ENCODE measurements around the gene ZNF862. TPM values are rescaled to one million over a fixed set of nuclear protein-coding genes. Genes with fewer than 3 reads are reported as not detected.
A peak's percentile ranks its signal among the peaks of the same experiment; 100 is the strongest.

ZNF862 gene
- total RNA-seq, 2 donors from 2014 or later: 27.5 to 31.0 TPM

- peaks cover 7% of the 10 kb centered on the region for H3K36me3 Mint-ChIP-seq (ENCODE audit: low read depth)
- DNase-seq: no peak
- H3K4me1 Mint-ChIP-seq: peaks cover 5% of the 10 kb centered on the region
- no peaks in the 10 kb centered on the region for H3K9me3 ChIP-seq (ENCODE audit: control insufficient read depth, low read length, poor library complexity, severe bottlenecking)
- H3K27me3 Mint-ChIP-seq: peaks cover 34% of the 10 kb centered on the region
- no peak for ATAC-seq
- H3K4me3 Mint-ChIP-seq: no peak overlapping the region
- no peak overlapping the region for H3K27ac Mint-ChIP-seq
These were observed 5.7 kb upstream of the ZNF862 start for GRCh38 chr7:149832332-149833041.

DNA sequence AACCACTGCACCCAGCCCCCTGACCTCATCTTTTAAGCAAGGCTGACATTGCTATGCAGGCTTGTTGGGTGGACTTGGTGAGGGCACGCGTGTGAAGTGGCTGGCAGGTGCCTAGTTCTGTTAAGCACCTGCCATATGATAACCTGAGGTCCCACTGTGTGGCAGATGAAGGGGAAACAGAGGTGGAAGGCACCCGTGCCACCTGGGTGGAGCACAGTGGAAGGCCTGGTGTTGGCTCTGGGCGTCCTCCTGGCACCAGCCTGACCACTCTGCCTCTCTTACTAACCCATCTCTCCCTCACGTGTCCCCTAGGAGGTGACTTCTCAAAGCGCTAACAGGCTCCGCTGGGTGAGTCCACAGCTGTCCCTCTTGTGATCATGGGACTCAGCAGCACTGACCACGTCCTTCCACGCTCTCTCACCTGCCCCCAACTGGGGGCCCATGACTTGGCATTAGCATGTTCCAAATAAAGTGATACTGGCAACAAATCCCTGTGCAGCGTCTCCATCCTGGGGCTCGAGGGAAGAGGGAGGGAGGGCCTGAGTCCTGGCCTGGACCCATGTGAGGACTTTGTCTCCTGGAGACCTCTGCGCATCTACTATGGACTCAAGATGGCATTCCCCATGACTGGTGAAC is 4.6 kb upstream of the ZNF862 start:
- Mint-ChIP-seq H3K4me3 (no peak overlapping the region), H3K36me3 (ENCODE audit: low read depth) (peaks cover 7% of the 10 kb centered on the region), H3K27me3 (peaks cover 34% of the 10 kb centered on the region), H3K4me1 (peaks cover 10% of the 10 kb centered on the region), H3K27ac (no peak overlapping the region)
- DNase-seq: no peak
- no peaks in the 10 kb centered on the region for H3K9me3 ChIP-seq (ENCODE audit: control insufficient read depth, low read length, poor library complexity, severe bottlenecking)
- ATAC-seq: no peak

- H3K27ac Mint-ChIP-seq: peak overlapping the region; percentile 47
- DNase-seq (no peak), ATAC-seq (no peak)
- no peaks in the 10 kb centered on the region for H3K9me3 ChIP-seq (ENCODE audit: control insufficient read depth, low read length, poor library complexity, severe bottlenecking)
- H3K36me3 Mint-ChIP-seq (ENCODE audit: low read depth): peaks cover 7% of the 10 kb centered on the region
- H3K4me1 Mint-ChIP-seq: peaks cover 19% of the 10 kb centered on the region
- H3K27me3 Mint-ChIP-seq: peaks cover 34% of the 10 kb centered on the region
- no peak overlapping the region for H3K4me3 Mint-ChIP-seq
These were observed 3.6 kb upstream of the ZNF862 start for GRCh38 chr7:149834601-149835000.

DNA sequence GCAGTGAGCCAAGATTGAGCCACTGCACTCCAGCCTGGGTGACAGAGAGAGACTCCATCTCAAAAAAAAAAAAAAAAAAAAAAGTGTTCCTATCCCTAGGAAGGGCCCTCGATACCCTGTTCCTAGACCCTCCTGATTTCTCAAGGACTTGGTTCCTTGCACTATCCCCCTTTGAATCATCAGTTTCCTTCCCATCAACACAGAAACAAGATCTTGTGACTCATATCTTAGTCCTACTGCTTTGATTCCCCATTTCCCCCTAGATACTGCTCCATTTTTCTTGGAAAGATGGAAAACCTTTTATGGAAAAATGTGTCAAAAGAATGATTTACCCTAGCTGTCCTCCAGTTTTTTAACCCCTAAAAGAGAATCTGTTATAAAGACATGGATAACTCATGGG is 1.7 kb upstream of the ZNF862 start:
- peaks cover 7% of the 10 kb centered on the region for H3K36me3 Mint-ChIP-seq (ENCODE audit: low read depth)
- no peak overlapping the region for H3K4me3 Mint-ChIP-seq
- DNase-seq: no peak
- H3K27me3 Mint-ChIP-seq: peaks cover 33% of the 10 kb centered on the region
- no peak overlapping the region for H3K27ac Mint-ChIP-seq
- ATAC-seq: no peak
- no peaks in the 10 kb centered on the region for H3K9me3 ChIP-seq (ENCODE audit: control insufficient read depth, low read length, poor library complexity, severe bottlenecking)
- peaks cover 27% of the 10 kb centered on the region for H3K4me1 Mint-ChIP-seq

GRCh38 chr7:149837564-149838223 is 481 bp upstream of the ZNF862 start:
- Mint-ChIP-seq H3K27ac (peak overlapping the region; percentile 63), H3K4me1 (peaks cover 35% of the 10 kb centered on the region), H3K36me3 (ENCODE audit: low read depth) (peaks cover 7% of the 10 kb centered on the region), H3K4me3 (peak overlapping the region; percentile 90), H3K27me3 (peaks cover 26% of the 10 kb centered on the region)
- DNase-seq (no peak), ATAC-seq (no peak)
- no peaks in the 10 kb centered on the region for H3K9me3 ChIP-seq (ENCODE audit: control insufficient read depth, low read length, poor library complexity, severe bottlenecking)

GRCh38 chr7:149838992-149839408 is 825 bp downstream of the ZNF862 start:
- ATAC-seq: no peak
- H3K36me3 Mint-ChIP-seq (ENCODE audit: low read depth): peaks cover 7% of the 10 kb centered on the region
- H3K9me3 ChIP-seq (ENCODE audit: control insufficient read depth, low read length, poor library complexity, severe bottlenecking): no peaks in the 10 kb centered on the region
- peaks cover 14% of the 10 kb centered on the region for H3K27me3 Mint-ChIP-seq
- peaks cover 35% of the 10 kb centered on the region for H3K4me1 Mint-ChIP-seq
- no peak for DNase-seq
- peak overlapping the region; percentile 90 for H3K4me3 Mint-ChIP-seq
- peak overlapping the region; percentile 82 for H3K27ac Mint-ChIP-seq

GRCh38 chr7:149839933-149840332 is 1.8 kb downstream of the ZNF862 start:
- no peak for ATAC-seq
- Mint-ChIP-seq H3K4me3 (no peak overlapping the region), H3K27me3 (peaks cover 4% of the 10 kb centered on the region), H3K4me1 (peaks cover 33% of the 10 kb centered on the region), H3K27ac (no peak overlapping the region), H3K36me3 (ENCODE audit: low read depth) (peaks cover 2% of the 10 kb centered on the region)
- DNase-seq: no peak
- H3K9me3 ChIP-seq (ENCODE audit: control insufficient read depth, low read length, poor library complexity, severe bottlenecking): no peaks in the 10 kb centered on the region

- DNase-seq: no peak
- Mint-ChIP-seq H3K27me3 (no peaks in the 10 kb centered on the region), H3K36me3 (ENCODE audit: low read depth) (no peaks in the 10 kb centered on the region), H3K4me3 (no peak overlapping the region), H3K27ac (peak overlapping the region; percentile 27), H3K4me1 (peaks cover 32% of the 10 kb centered on the region)
- no peaks in the 10 kb centered on the region for H3K9me3 ChIP-seq (ENCODE audit: control insufficient read depth, low read length, poor library complexity, severe bottlenecking)
- no peak for ATAC-seq
These were observed 5.4 kb downstream of the ZNF862 start for GRCh38 chr7:149843566-149843965.

GRCh38 chr7:149844445-149844844 is 6.3 kb downstream of the ZNF862 start:
- no peaks in the 10 kb centered on the region for H3K36me3 Mint-ChIP-seq (ENCODE audit: low read depth)
- H3K27me3 Mint-ChIP-seq: no peaks in the 10 kb centered on the region
- no peak overlapping the region for H3K4me3 Mint-ChIP-seq
- ATAC-seq (no peak), DNase-seq (no peak)
- peaks cover 26% of the 10 kb centered on the region for H3K4me1 Mint-ChIP-seq
- no peak overlapping the region for H3K27ac Mint-ChIP-seq
- H3K9me3 ChIP-seq (ENCODE audit: control insufficient read depth, low read length, poor library complexity, severe bottlenecking): no peaks in the 10 kb centered on the region

DNA sequence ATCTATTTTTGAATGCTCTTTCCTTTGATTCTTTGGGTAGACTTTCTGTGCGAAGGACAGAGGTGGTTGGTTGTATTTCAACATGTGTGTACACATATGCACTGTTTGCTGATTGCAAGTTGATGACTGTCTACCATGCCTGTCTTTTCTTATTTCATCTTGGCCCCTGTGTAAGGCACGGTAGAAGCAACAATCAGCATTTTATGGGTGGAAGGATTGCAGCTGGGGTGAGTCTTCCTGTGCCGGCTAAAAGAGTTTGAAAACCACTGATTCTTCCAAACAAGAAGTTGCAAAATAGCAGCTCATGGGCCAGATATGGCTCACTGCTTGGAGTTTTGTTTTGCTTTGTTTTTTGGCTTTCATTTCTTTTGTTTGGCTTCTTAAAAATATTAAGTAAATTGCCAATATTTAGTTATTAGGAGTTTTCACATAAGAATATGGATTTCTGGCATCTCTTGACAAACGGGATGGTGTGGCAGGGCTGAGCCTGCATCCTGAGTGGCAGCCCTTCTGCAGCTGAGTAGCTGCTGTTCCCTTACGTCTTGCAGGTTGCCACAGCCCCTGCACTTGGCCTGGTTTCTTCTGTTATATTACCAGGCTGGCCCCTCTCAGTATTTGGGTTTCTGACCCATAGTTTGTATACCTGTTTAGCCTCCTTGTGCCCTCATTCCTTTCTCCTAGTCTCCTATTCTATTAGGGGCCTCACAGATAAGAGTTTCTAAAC is 7.2 kb downstream of the ZNF862 start:
- no peak for DNase-seq
- H3K9me3 ChIP-seq (ENCODE audit: control insufficient read depth, low read length, poor library complexity, severe bottlenecking): no peaks in the 10 kb centered on the region
- no peaks in the 10 kb centered on the region for H3K36me3 Mint-ChIP-seq (ENCODE audit: low read depth)
- ATAC-seq: no peak
- peaks cover 22% of the 10 kb centered on the region for H3K4me1 Mint-ChIP-seq
- H3K27me3 Mint-ChIP-seq: no peaks in the 10 kb centered on the region
- peak overlapping the region; percentile 21 for H3K27ac Mint-ChIP-seq
- H3K4me3 Mint-ChIP-seq: no peak overlapping the region

DNA sequence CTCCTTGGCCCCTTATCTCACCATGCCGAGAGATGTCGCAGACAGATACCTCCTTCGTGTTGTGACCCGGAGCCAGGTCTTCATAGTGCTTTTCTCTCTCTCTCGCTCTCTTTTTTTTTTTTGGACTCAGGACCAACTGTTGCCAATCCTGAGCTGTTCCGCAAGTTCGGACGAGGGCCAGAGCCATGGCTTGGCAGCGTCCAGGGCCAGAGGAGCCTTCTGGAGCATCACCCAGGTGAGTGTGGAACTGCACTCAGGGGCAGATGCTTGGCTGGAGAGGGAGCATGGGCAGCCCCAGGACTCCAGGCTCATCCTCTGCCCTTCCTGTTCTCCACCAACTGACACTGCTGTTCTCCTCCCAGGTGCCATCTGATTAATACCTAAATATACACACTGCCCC is 7.8 kb downstream of the ZNF862 start:
- H3K9me3 ChIP-seq (ENCODE audit: control insufficient read depth, low read length, poor library complexity, severe bottlenecking): no peaks in the 10 kb centered on the region
- DNase-seq (no peak), ATAC-seq (no peak)
- H3K27ac Mint-ChIP-seq: no peak overlapping the region
- no peaks in the 10 kb centered on the region for H3K36me3 Mint-ChIP-seq (ENCODE audit: low read depth)
- no peak overlapping the region for H3K4me3 Mint-ChIP-seq
- peaks cover 19% of the 10 kb centered on the region for H3K4me1 Mint-ChIP-seq
- H3K27me3 Mint-ChIP-seq: no peaks in the 10 kb centered on the region

GRCh38 chr7:149846436-149847046 is 8.4 kb downstream of the ZNF862 start:
- no peaks in the 10 kb centered on the region for H3K9me3 ChIP-seq (ENCODE audit: control insufficient read depth, low read length, poor library complexity, severe bottlenecking)
- DNase-seq (no peak), ATAC-seq (no peak)
- no peaks in the 10 kb centered on the region for H3K36me3 Mint-ChIP-seq (ENCODE audit: low read depth)
- H3K4me3 Mint-ChIP-seq: no peak overlapping the region
- H3K4me1 Mint-ChIP-seq: peaks cover 15% of the 10 kb centered on the region
- no peaks in the 10 kb centered on the region for H3K27me3 Mint-ChIP-seq
- peak overlapping the region; percentile 49 for H3K27ac Mint-ChIP-seq

DNA sequence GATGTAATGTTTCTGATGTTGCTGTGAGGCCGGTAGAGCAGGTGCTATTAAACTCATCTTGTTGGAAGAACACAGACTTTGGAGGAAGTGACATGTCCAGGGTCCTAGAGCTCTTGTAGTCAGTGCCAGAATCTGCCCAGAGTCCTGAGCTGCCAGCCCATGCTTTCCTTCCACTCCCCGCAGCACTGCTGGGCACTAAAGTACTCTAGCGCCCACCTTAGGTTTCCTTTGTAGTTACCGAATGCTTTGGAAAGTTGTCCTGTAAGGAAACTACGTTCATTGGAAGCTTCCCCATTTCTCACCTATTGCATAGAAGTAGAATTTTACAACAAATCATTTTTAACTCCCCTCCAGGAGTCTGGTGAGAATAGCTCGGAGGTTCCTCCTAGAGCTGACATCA is 11.0 kb downstream of the ZNF862 start:
- Mint-ChIP-seq H3K4me1 (peaks cover 9% of the 10 kb centered on the region), H3K4me3 (no peak overlapping the region), H3K27me3 (no peaks in the 10 kb centered on the region), H3K27ac (no peak overlapping the region), H3K36me3 (ENCODE audit: low read depth) (peaks cover 2% of the 10 kb centered on the region)
- no peaks in the 10 kb centered on the region for H3K9me3 ChIP-seq (ENCODE audit: control insufficient read depth, low read length, poor library complexity, severe bottlenecking)
- ATAC-seq (no peak), DNase-seq (no peak)

All from T-helper 17 cell (primary cell).